ENCODE results near the gene DCN.

DCN gene

GRCh38 chr12:91204421-91204820 is 21.8 kb upstream of the DCN start:
- no peak for TF ChIP-seq CTCF (IDR thresholded peaks at IDR 0.05; ENCODE audit: poor library complexity, severe bottlenecking)
- H3K4me1 ChIP-seq (ENCODE audit: insufficient read depth, poor library complexity, severe bottlenecking), result peaks cover 14% of the 10 kb centered on the region
- DNase-seq (ENCODE audit: low spot score) (no peak), ATAC-seq (ENCODE audit: low read depth) (no peak)
- H3K36me3 ChIP-seq (ENCODE audit: low read depth), result no peaks in the 10 kb centered on the region
- no peaks in the 10 kb centered on the region for H3K9me3 ChIP-seq (ENCODE audit: severe bottlenecking)
- no peaks in the 10 kb centered on the region for H3K27me3 ChIP-seq (ENCODE audit: insufficient read depth, poor library complexity, severe bottlenecking)
- no peak overlapping the region for H3K4me3 ChIP-seq (ENCODE audit: severe bottlenecking)
- no peak overlapping the region for H3K27ac ChIP-seq (ENCODE audit: poor library complexity, severe bottlenecking)

- Histone ChIP-seq H3K36me3 (ENCODE audit: low read depth) (no peaks in the 10 kb centered on the region), H3K4me3 (ENCODE audit: severe bottlenecking) (no peak overlapping the region), H3K27ac (ENCODE audit: poor library complexity, severe bottlenecking) (no peak overlapping the region), H3K4me1 (ENCODE audit: insufficient read depth, poor library complexity, severe bottlenecking) (peaks cover 14% of the 10 kb centered on the region), H3K9me3 (ENCODE audit: severe bottlenecking) (no peaks in the 10 kb centered on the region), H3K27me3 (ENCODE audit: insufficient read depth, poor library complexity, severe bottlenecking) (no peaks in the 10 kb centered on the region)
- DNase-seq (ENCODE audit: low spot score) (no peak), ATAC-seq (ENCODE audit: low read depth) (no peak)
- TF ChIP-seq CTCF (IDR thresholded peaks at IDR 0.05; ENCODE audit: poor library complexity, severe bottlenecking), result no peak
These were observed 21.0 kb upstream of the DCN start for GRCh38 chr12:91203610-91204009.

- Histone ChIP-seq H3K4me3 (ENCODE audit: severe bottlenecking) (no peak overlapping the region), H3K4me1 (ENCODE audit: insufficient read depth, poor library complexity, severe bottlenecking) (peaks cover 14% of the 10 kb centered on the region), H3K27ac (ENCODE audit: poor library complexity, severe bottlenecking) (no peak overlapping the region), H3K36me3 (ENCODE audit: low read depth) (no peaks in the 10 kb centered on the region), H3K9me3 (ENCODE audit: severe bottlenecking) (no peaks in the 10 kb centered on the region), H3K27me3 (ENCODE audit: insufficient read depth, poor library complexity, severe bottlenecking) (no peaks in the 10 kb centered on the region)
- TF ChIP-seq CTCF (IDR thresholded peaks at IDR 0.05; ENCODE audit: poor library complexity, severe bottlenecking), result no peak
- no peak for DNase-seq (ENCODE audit: low spot score)
- no peak for ATAC-seq (ENCODE audit: low read depth)
These were observed 19.8 kb upstream of the DCN start for GRCh38 chr12:91202390-91202789.

- H3K36me3 ChIP-seq (ENCODE audit: low read depth), result no peaks in the 10 kb centered on the region
- H3K27ac ChIP-seq (ENCODE audit: poor library complexity, severe bottlenecking), result no peak overlapping the region
- no peak for ATAC-seq (ENCODE audit: low read depth)
- peaks cover 2% of the 10 kb centered on the region for H3K4me1 ChIP-seq (ENCODE audit: insufficient read depth, poor library complexity, severe bottlenecking)
- TF ChIP-seq CTCF (IDR thresholded peaks at IDR 0.05; ENCODE audit: poor library complexity, severe bottlenecking), result no peak
- no peaks in the 10 kb centered on the region for H3K27me3 ChIP-seq (ENCODE audit: insufficient read depth, poor library complexity, severe bottlenecking)
- H3K9me3 ChIP-seq (ENCODE audit: severe bottlenecking), result peaks cover 10% of the 10 kb centered on the region
- DNase-seq (ENCODE audit: low spot score), result no peak
- no peak overlapping the region for H3K4me3 ChIP-seq (ENCODE audit: severe bottlenecking)
These were observed 13.8 kb upstream of the DCN start for GRCh38 chr12:91196436-91196835.

- Histone ChIP-seq H3K27ac (ENCODE audit: poor library complexity, severe bottlenecking) (peak overlapping the region; percentile 43), H3K27me3 (ENCODE audit: insufficient read depth, poor library complexity, severe bottlenecking) (no peaks in the 10 kb centered on the region), H3K9me3 (ENCODE audit: severe bottlenecking) (peaks cover 10% of the 10 kb centered on the region), H3K4me1 (ENCODE audit: insufficient read depth, poor library complexity, severe bottlenecking) (peaks cover 6% of the 10 kb centered on the region), H3K4me3 (ENCODE audit: severe bottlenecking) (no peak overlapping the region), H3K36me3 (ENCODE audit: low read depth) (no peaks in the 10 kb centered on the region)
- DNase-seq (ENCODE audit: low spot score), result no peak
- ATAC-seq (ENCODE audit: low read depth), result peak; percentile 57
- no peak for TF ChIP-seq CTCF (IDR thresholded peaks at IDR 0.05; ENCODE audit: poor library complexity, severe bottlenecking)
These were observed 11.9 kb upstream of the DCN start for GRCh38 chr12:91194500-91194899.

Data from RWPE2 (cell line).